Epithelial cell of proximal tubule (primary cell): ENCODE data around the gene AFF1. TPM values are rescaled to one million over a fixed set of nuclear protein-coding genes. Genes with fewer than 3 reads are reported as not detected.
"Not testable (repeated sequence)": the region's sequence is repeated elsewhere in the genome, so short reads cannot be mapped to it uniquely, and the experiment has no call there.

Experiments
- DNase-seq: peaks from one replicate; pipeline ENCODE4 v3.0.0-alpha.2; 2011; ENCODE audit warnings: low read depth
- H3K4me3 ChIP-seq: 2 replicates; pipeline ENCODE4 v1.5.1; 2011; ENCODE audit warnings: low read depth, mild to moderate bottlenecking, low read length
- total RNA-seq: library from RNA; depleted of rRNA; stranded (reverse); fragments of >200 nt; gene quantifications from 2 replicates; pipeline ENCODE4 v1.2.3, GENCODE V29; 2015
- TF ChIP-seq, protein P1 (sequence below): conservative IDR thresholded peaks from 2 replicates; pipeline ENCODE4 v1.5.1; 2012; ENCODE audit warnings: low read depth, mild to moderate bottlenecking, low read length

Gene AFF1
- total RNA-seq, 1 donor from 2014 or later: 12.5 TPM

DNA sequence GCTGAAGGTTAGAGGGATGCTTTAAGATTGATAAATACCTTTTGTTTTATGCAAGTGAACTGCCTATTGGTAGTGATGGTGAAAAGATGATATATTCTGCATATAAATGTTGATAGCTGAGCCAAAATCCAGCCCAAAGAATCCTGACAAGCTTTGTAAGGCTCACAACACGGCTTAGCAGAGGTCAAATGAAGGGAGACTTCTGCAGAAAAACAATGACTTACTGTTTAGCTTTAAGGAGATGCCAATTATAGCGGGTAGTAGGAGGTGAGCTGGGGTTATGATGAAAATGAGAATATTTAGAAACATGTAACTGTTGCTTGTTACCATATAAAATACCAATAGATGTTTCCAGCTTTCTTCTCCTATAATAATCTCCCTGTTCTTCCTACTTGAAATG lies 97.1 kb downstream of the AFF1 start:
- H3K4me3 ChIP-seq: no peak overlapping the region
- TF ChIP-seq, protein P1, sequence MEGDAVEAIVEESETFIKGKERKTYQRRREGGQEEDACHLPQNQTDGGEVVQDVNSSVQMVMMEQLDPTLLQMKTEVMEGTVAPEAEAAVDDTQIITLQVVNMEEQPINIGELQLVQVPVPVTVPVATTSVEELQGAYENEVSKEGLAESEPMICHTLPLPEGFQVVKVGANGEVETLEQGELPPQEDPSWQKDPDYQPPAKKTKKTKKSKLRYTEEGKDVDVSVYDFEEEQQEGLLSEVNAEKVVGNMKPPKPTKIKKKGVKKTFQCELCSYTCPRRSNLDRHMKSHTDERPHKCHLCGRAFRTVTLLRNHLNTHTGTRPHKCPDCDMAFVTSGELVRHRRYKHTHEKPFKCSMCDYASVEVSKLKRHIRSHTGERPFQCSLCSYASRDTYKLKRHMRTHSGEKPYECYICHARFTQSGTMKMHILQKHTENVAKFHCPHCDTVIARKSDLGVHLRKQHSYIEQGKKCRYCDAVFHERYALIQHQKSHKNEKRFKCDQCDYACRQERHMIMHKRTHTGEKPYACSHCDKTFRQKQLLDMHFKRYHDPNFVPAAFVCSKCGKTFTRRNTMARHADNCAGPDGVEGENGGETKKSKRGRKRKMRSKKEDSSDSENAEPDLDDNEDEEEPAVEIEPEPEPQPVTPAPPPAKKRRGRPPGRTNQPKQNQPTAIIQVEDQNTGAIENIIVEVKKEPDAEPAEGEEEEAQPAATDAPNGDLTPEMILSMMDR: no peak
- DNase-seq: no peak

DNA sequence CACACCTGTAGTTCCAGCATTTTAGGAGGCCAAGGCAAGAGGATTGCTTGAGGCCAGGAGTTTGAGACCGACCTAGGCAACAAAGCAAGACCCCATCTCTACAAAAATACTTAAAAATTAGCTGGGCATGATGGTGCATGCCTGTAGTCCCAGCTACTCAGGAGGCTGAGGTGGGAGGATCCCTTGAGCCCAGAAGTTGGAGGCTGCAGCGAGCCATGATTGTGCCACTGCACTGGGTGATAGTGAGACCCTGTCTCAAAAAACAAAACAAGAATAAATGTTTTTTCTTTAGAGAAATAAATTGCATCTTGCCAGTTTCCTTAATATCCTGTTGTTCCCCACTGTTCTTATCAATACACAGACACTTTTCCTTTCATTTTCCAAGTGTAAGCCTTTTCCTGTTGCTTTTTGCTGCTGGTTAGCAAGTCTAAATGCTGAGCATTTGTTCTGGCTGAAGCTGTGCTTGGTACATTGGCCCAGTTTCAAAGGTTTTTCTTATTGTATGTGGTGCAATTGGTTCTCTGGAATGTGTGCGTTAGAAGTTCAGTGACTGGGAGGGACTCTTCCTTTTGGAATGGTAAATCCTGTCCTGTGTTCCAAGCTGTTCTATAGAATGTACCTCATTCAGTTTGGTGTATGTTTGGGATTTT lies 98.2 kb downstream of the AFF1 start:
- TF ChIP-seq, protein P1: no peak
- DNase-seq: no peak
- H3K4me3 ChIP-seq: no peak overlapping the region

DNA sequence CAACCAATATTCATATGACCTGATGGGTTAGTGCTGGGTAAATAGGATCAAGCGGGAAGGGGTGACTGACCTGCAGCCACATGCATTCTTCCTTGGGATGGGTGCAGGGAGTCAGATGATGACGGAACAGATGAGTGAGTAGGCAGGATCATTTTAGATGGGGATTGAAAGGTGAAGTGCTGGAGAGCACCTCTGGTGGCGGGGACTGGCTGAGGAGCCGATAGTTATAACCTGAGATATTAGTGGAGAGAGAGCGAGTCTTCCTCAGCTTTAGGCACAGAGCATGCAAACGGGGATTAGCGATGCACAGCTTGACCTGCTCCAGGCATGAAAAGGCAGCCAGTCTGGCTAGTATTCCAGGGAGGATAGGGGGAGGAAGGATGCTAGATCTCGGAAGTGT lies 99.1 kb downstream of the AFF1 start:
- no peak for DNase-seq
- no peak overlapping the region for H3K4me3 ChIP-seq
- TF ChIP-seq, protein P1: peak; percentile 38

DNA sequence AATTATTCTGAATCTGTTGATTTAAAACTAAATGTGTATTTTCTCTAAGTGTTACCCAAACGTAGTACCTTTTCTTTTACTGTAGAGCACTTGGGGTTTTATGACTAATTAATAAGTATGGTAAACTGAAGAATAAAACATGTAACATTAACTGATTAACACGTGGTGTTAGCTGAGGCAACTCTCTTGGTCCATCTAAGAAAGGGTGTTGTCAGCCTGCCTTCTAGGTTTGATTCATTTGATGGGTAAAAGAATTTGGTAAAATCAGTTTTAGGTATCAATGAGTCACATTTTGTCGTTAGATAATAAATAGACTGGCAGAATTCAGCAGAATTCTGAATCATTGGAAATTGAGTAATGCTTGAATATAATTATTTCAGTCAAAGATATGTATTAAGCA lies 99.7 kb downstream of the AFF1 start:
- no peak overlapping the region for H3K4me3 ChIP-seq
- TF ChIP-seq, protein P1: no peak
- no peak for DNase-seq

DNA sequence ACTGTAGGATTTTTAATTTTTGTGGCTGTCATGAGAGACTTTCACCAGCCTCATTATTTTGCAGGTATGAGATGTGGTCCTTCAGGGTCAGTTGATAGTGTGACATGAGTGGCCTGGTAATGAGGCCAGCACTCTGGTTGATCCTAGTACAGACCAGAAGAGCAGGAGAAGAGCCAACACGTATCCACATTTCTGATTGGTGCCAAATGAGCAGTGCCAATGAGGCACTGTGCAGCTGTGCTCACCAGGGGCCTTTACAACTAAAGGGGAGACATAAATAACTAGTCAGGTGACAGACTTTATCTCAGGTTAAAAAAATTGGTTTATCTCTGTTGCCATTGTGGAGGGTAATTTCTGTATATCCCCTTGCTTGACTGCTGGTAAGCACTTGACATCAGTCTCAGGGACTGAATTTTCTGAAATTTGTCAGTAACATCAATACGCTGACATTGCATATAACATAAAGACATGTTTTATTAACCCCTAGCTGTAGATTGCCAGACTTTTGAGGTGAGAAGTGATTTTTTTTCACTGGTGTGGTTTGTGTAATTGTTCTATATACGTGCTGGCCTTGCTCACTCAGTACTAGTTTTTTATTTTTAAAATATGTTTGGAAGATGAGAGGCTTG lies 101.2 kb downstream of the AFF1 start:
- H3K4me3 ChIP-seq: no peak overlapping the region
- DNase-seq: no peak
- TF ChIP-seq, protein P1: no peak

DNA sequence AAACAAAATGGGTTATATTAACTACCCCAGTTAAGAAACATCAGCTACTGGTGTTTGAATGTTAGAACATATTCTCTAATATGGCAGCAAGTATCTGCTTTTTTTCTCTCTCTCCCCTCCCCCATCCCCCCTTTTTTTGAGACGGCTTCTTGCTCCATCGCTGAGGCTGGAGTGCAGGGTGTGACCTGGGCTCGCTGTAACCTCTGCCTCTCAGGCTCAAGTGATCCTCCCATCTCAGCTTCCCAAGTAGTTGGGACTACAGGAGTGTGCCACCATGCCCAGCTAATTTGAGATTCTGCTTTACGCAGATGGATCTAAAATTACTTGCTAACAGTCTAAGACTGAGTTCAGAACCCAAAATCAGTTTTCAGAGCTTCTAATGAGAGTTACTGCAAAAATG lies 101.9 kb downstream of the AFF1 start:
- TF ChIP-seq, protein P1: no peak
- no peak for DNase-seq
- H3K4me3 ChIP-seq: no peak overlapping the region

DNA sequence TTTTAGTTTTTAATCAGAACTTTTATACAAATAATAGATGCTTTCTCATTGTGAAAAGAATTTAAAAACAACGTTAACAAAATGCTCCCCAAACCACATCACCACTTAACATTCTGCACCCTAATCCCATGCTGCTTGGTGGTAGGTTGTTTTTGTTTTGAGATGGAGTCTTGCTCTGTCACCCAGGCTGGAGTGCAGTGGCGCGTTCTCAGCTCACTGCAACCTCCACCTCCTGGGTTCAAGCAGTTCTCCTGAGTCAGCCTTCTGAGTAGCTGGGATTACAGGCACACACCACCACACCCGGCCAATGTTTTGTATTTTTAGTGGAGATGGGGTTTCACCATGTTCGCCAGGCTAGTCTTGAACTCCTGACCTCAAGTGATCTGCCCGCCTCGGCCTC lies 102.4 kb downstream of the AFF1 start:
- DNase-seq, H3K4me3 ChIP-seq: not testable (repeated sequence)
